ENCODE results near the gene SBK2.

SBK2 gene

DNA sequence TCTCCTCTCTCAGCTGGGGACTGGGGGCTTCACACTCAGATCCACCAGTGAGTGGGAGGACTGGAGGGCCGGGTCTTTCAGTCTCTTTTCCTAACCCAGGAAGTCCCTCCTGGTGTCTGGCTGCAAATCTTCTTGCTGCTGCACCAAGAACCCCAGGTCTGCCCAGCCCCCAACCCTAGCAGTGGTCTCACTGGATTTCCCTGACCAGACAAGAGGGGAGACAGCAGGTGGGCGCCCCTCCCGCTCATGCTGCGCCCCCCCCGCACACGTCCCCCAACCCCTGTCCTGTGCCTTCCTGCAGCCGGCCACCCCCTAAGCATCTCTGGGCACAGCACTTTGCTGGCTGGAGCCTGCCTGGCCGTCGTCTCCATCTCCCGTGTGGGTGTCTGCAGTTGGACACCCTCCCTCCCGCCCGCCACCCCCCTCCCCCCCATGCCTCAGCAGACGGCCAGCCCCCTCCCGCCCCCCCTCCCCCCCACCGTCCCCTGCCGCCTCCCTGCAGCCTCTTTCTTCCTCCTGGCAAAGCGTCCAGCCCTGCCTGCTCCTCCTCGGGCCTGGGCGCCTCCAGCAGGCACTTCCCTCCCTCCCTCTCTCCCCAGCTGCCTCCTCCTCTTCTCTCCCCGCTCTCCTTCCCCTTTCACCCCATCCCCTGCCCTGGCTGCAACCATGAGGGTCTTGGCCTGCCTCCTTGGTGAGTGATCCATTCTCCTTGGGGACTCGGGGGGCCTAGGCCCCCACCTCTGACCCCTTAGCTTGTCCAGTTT lies 48.8 kb downstream of the SBK2 start, which contains the start of gene SSC5D:
Gene SSC5D, plus strand, starts transcription at position 513 of the 764 bp plus-strand sequence. Its CDS starts 154 bp downstream, at position 667.
- DNase-seq, result peak in 20 of 58 donors; percentile 9 to 51 (median 30)

DNA sequence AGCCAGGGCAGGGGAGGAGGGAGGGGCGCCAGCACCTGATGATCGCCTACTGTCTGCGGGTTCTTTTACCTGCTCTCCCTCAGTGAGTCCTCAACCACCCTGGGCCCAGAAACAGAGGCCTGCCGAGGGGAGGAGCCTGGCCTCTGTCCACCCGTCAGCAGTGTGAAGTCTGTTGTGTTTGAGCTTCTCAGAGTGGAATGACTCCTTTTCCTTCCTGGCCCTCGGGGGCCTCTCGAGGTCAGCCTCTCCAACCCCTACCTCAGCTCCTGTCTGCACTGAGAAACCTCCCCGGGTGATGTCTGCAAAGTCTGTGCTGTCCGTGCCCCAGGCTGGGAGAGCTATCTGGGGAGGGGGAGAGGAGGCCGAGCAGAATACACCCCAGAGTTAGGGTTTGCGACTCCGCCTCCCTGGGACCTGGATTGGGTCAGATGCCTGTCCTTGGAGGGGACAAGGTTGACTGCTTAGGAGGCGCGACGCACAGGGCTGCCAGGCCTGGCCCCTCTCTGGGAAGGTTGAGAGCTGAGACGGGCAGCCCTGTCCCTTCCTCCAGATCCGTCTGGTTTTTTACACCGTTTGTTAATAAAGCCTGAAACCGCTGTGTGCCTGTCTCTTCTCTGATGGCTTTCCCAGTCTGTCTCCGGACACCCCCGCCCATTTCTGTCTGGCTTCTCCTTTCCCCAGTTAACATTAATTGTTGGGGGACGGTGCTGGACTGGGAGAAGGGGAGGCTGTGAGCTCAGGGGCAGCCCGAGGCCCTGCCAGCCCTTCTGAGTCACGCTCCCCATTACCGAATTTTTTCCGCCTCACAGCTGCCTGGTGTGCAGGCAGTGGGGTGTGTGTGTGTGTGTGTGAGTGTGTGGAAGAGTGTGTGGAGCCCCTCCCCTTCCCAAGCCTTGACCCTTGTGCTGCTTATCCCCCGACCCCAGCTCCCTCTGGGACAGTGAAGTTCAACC lies 49.7 kb downstream of the SBK2 start:
- peak in 7 of 58 donors; percentile 5 to 53 (median 31) for DNase-seq

DNA sequence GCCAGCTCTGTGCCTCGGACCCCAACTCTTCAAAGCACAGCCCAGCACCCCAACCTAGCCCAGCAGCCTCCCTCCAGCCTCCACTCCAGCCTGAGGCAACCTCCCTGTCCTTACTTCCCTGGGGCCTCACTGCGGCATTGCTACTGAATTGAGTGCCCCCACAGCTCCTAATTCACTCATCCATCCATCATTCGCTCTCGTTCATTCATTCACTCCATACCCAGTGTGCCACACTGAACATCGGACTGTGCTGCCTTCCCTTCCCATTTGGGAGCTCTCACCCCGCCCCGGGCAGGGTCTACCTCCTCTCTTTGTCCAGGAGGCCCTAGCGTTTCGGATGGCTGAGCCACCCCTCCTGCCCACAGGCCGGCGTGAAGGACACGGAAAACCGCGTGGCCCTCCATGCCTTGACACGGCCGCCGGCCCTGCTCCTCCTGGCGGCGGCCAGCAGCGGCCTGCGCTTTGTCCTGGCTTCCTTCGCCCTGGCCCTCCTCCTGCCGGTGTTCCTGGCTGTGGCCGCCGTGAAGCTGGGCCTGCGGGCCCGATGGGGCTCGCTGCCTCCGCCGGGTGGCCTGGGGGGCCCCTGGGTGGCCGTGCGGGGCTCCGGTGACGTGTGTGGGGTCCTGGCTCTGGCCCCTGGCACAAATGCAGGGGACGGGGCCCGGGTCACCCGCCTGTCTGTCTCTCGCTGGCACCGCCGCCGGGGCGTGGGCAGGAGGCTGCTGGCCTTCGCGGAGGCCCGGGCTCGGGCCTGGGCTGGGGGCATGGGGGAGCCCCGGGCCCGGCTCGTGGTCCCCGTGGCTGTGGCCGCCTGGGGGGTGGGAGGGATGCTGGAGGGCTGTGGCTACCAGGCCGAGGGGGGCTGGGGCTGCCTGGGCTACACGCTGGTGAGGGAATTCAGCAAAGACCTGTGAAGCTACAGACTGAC lies 50.6 kb downstream of the SBK2 start:
- DNase-seq, result no peak

DNA sequence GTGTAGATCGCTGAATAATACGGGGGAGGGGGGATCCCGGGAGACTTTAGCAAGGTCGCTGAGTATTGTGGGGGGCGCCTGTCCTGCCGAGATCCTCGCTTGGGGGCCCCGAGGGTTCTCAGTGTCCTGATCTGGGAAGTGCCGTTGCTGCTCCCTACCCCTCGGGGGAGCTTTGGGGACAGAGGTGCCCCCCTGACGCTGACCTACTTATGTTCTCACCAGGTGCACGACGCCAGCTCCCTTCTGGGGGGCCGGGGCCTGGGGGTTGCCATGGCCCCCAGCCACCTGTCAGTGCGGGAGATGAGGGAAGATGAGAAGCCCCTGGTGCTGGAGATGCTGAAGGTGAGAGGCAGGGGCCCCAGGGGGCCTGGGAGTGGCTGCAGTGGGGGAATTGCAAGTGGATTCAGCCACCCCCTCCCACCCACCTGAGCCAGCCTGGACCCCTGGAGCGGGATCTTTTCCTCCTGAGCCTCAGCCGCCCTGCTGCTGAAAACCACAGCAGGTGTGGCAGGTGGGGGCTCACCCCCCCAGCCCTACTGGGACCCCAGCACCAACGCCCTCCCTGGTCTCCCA lies 51.4 kb downstream of the SBK2 start:
- peak in 1 of 58 donors; percentile 28 for DNase-seq

DNA sequence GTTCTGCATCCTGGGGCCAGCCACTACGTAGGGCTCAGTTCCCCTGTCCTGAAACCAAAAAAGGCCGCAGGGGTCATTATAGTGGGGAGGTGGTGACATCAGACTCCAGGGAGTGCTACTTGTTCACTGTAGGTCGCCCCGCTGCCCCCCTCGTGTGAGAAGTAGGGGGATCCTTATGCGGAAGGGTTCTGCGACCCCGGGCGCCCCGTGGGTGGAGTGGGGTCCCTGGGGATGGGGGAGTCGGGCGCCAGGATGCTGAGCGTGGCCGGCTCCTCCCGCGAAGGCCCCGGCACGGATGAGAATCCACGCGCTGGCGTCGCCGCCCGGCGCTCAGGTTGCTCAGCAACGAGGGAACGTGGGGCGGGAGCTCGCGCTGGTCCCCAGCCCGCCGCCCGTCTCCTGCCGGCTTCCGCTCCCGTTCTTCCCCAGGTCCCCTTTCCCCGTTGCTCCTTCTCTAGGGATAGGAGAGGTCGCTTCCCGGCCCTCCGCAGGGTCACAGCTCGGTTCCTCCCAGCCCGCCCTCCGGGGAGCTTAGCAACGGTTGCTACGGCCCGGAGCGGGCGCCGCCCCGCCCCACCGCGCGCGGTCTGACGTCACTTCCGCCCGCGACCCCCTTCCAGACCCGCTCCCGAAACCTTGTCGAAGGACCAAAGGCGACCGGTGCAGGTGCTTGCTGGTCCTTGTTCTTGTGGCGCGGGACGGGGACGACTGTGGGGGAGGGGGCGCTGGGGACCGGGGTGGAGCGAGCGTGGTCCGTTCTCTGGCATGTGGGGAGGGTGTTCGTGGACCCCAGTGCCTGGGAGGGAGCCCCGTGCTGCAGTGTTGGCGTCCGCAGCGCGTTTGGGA lies 52.1 kb downstream of the SBK2 start, which contains the start of gene NAT14:
Gene NAT14, plus strand, starts transcription at position 596 of the 846 bp plus-strand sequence. CDS start 521 bp downstream, outside the sequence.
- DNase-seq, result peak in 50 of 58 donors; percentile 17 to 80 (median 44)

DNA sequence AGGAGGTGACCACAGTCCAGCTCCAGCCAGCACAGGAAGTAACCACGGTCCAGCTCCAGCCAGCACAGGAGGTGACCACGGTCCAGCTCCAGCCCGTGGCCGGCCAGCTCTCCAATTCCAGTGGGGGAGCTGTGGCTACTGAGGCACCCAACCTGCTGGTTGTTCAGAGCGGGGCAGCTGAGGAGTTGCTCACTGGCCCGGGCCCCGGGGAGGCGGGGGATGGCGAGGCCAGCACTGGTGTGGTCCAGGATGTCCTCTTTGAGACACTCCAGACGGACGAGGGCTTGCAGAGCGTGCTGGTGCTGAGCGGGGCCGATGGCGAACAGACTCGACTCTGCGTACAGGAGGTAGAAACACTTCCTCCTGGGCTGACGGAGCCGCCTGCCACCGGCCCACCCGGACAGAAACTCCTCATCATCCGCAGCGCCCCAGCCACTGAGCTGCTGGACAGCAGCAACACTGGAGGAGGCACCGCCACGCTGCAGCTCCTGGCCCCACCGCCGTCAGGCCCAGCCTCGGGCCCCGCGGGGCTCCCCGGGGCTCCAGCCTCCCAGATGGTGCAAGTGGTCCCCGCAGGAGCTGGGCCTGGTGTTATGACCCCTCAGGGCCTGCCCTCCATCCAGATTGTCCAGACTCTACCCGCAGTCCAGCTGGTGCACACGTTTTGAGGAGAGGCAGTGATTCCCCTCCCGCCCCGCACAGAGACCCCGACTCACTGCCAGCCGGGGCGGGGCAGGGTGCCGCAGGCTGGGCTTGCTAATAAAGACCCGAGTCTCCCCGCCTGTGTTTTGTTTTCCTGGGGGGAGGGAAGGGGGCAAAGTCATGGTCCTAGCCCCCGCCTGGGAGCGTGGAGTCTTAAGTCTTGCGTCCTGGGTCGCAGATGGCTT lies 53.0 kb downstream of the SBK2 start:
- no peak for DNase-seq

DNA sequence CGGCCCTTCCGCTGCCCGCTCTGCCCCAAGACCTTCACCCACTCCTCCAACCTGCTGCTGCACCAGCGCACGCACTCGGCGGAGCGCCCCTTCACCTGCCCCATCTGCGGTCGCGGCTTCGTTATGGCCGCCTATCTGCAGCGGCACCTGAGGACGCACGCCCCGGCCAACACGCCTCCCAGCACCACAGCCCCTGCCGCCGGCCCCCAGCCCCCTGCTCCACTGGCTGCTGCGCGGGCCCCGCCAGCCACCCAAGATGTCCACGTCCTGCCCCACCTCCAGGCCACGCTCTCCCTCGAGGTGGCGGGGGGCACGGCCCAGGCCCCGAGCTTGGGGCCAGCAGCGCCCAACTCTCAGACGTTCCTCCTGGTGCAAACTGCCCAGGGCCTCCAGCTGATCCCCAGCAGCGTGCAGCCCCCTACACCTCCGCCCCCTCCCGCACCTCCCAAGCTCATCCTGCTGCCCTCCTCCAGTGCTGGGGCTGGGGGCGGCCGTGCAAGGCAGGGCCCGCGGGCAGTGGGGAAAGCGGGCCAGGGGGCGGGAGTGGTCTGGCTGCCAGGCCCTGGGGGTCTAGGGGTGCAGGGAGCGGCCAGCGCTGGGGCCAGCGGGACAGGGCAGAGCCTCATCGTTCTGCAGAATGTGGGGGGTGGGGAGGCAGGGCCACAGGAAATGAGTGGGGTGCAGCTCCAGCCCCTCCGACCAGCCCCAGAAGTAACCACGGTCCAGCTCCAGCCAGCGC lies 53.8 kb downstream of the SBK2 start:
- DNase-seq, result no peak

DNA sequence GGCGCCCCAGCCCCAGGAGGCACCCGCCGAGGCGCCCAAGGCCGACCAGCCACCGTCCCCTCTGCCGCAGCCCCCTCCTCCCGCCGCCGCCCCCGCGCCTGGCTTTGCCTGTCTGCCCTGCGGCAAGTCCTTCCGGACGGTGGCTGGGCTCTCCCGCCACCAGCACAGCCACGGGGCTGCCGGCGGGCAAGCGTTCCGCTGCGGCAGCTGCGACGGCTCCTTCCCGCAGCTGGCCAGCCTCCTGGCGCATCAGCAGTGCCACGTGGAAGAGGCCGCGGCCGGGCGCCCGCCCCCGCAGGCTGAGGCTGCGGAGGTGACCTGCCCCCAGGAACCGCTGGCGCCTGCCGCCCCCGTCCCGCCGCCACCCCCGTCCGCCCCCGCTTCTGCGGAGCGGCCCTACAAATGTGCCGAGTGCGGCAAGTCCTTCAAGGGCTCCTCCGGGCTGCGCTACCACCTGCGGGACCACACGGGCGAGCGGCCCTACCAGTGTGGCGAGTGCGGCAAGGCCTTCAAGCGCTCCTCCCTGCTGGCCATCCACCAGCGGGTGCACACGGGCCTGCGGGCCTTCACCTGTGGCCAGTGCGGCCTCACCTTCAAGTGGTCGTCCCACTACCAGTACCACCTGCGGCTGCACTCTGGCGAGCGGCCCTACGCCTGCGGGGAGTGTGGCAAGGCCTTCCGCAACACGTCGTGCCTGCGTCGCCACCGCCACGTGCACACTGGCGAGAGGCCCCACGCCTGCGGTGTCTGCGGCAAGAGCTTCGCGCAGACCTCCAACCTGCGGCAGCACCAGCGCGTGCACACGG lies 54.6 kb downstream of the SBK2 start:
- DNase-seq, result no peak

DNA sequence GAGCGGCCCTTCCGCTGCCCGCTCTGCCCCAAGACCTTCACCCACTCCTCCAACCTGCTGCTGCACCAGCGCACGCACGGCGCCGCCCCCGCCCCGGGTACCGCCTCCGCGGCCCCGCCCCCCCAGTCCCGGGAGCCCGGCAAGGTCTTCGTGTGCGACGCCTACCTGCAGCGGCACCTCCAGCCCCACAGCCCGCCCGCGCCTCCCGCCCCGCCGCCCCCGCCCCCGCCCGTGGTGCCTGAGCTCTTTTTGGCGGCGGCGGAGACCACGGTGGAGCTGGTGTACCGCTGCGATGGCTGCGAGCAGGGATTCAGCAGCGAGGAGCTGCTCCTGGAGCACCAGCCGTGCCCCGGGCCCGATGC lies 55.2 kb downstream of the SBK2 start:
- no peak for DNase-seq

DNA sequence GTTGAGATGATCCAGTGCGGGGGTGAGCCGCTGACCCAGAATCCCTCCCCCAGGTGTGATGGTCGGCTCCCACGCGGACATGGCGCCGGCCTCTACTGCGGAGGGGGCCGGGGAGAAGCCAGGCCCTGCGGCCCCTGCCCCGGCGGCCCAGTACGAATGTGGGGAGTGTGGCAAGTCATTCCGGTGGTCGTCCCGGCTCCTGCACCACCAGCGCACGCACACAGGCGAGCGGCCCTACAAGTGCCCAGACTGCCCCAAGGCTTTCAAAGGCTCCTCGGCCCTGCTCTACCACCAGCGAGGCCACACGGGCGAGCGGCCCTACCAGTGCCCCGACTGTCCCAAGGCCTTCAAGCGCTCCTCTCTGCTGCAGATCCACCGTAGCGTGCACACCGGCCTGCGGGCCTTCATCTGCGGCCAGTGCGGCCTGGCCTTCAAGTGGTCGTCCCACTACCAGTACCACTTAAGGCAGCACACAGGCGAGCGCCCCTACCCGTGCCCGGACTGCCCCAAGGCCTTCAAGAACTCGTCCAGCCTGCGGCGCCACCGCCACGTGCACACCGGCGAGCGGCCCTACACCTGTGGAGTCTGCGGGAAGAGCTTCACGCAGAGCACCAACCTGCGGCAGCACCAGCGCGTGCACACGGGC lies 55.7 kb downstream of the SBK2 start:
- no peak for DNase-seq

DNA sequence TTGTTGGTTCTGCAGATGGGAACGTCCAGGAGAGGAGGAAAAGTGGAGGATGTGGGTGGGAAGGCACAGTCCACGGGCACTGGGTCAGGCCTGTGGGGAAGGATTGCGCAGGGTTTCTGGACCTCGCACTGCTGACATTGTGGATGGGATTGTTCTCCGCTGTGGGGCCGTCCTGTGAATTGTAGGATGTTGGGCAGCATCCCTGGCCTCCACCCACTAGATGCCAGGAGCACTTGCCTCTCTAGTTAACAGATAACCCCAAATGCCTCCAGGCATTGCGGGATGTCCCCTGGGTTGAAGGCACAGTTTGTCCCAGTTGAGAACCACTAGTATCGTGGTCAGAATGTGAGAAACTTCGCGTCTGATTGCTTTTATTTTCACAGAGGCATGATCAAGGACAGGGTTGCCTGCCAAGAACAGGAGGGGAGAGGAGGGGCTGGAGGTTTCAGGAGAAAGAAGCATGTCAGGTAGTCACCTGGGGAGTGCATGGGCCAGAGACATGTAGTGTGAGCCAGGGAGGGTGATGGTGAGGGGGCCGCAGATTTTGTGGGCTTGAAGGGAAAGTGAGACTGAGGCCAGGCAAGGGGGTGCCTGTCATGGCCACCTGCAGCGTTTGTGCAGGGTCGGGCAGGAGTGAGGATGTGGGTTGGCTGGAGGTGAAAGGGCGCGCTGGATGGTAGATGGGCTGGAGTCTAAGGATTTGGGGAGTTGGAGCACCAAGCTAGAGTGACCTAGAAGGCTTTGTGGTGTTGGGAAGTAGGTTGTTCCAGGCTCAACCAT lies 57.3 kb downstream of the SBK2 start:
- DNase-seq, result no peak

DNA sequence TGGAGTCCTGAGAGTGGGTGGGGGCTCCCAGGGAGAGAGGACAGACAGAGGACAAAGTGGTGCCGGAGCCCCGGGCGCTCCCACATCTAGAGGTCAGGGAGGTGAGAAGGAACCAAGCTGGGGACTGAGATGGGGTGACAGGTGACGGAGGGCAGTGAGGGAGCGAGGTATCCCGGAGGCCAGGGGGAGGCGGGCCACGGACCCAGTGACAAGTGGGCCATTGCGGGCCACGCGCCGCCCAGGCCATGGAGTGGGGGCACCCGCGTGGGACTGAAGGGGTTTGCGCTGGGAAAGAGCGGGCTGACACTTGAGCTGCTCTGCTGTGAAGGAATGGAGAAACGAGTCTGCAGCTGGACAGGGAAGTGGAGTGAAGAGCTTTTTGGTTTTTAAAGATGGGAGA lies 57.9 kb downstream of the SBK2 start:
- no peak for DNase-seq

Measured in anterior cingulate cortex (tissue), 58 donors.